H7 (cell line): ENCODE data around the gene FABP6. TPM values are rescaled to one million over a fixed set of nuclear protein-coding genes. Genes with fewer than 3 reads are reported as not detected.
"Not testable (repeated sequence)": the region's sequence is repeated elsewhere in the genome, so short reads cannot be mapped to it uniquely, and the experiment has no call there.

Source experiments
- DNase-seq: peaks from one replicate; pipeline ENCODE4 v3.0.0; 2012
- H3K27me3 ChIP-seq: 2 replicates; pipeline ENCODE4 v1.6.0; 2011; ENCODE audit warnings: mild to moderate bottlenecking, low read length; ENCODE audit not compliant: control insufficient read depth, insufficient read depth
- H3K36me3 ChIP-seq: replicated peaks from 2 replicates; pipeline ENCODE4 v1.5.1; 2011; ENCODE audit warnings: low read length; ENCODE audit not compliant: control insufficient read depth, insufficient read depth
- H3K4me3 ChIP-seq: 2 replicates; pipeline ENCODE4 v1.5.1; 2011; ENCODE audit warnings: low read depth, mild to moderate bottlenecking, control low read depth, low read length, moderate library complexity; ENCODE audit not compliant: insufficient read depth
- total RNA-seq: library from RNA; depleted of rRNA; stranded (reverse); fragments of >200 nt; shearing (Covaris generic); gene quantifications from 2 replicates; pipeline ENCODE4 v1.2.3, GENCODE V29; 2014

The FABP6 gene
- total RNA-seq, 1 experiment from 2014 or later = 1.3 TPM

DNA sequence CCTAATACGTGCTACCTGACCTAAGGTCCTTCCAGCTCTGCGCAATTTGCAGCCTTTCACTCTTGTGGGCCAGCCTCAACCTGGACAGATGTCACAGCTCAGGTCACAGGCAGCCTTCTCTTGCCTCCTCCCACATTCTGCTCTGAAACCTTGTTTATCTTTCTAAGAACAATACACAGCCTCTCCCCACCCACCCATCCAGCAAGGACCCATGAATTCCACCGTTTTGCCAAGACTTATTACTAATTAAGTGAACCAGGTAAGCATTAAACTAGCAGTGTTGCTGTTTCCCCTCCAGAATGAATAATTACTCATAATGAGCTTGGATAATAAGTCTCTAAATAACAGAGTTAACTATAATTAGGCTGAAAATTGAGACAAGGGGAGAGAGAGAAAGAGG lies 11.0 kb downstream of the FABP6 start:
- Histone ChIP-seq H3K36me3 (no peaks in the 10 kb centered on the region), H3K4me3 (no peak overlapping the region), H3K27me3 (no peaks in the 10 kb centered on the region)
- no peak for DNase-seq

DNA sequence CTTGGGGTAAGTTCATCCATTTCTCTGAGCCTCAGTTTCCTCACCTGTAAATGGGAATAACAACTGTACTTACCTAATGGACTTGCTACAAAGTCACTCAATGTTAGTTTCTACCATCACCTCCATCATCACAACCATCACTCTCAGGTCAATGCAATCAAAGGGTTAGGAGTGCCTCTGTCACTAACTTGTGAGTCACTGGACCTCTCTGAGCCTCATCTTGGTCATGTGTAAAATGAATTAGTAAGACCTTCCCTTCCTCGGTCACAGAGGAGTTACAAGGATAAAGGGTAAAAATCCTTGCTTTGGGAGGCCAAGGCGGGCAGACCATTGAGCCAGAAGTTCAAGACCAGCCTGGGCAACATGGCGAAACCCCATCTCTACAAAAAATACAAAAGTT lies 12.8 kb downstream of the FABP6 start:
- H3K27me3 ChIP-seq = no peaks in the 10 kb centered on the region
- no peak overlapping the region for H3K4me3 ChIP-seq
- DNase-seq = no peak
- H3K36me3 ChIP-seq = no peaks in the 10 kb centered on the region

DNA sequence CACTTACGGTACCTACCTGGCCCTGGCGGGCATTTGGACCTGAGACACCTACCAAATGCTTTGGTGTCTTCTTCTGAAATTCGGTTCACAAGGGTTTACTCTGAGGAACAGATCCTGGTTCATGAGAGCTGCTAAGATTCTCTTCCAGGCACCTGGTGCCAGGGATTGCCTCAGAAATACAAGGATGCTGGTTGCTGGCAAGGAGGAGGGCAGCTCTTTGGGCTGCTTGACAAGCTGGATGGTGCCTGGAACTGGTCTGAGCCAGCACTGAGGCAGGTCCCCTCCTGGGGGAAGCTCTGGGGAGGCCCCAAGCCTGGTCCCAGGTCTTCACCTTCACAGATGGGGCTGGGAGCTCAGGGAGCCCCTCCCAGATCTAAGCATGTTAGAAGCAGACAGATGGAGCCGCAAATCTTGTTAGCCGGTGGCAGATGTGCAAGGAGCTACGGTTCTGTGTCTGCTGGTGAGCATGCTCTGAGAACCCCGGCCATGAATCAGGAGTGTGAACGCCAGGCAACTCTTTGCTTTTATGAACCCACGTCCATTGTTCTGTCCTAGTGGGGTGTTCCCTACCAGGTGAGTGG lies 16.3 kb downstream of the FABP6 start:
- DNase-seq = no peak

DNA sequence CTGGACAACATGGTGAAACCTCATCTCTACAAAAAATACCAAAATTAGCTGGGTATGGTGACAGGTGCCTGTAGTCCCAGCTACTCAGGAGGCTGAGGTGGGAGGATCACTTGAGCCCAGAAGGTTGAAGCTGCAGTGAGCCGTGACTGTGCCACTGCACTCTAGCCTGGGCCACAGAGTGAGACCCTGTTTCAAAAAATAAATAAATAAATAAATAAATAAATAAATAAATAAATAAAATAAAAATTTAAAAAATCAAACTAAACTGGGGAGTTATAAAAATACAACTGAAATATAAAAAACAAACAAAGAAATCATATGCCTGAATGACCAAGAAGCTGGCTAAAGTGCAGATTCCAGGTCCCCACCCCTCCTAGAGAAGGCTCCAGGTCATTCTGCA lies 20.3 kb downstream of the FABP6 start:
- H3K36me3 ChIP-seq = peaks cover 14% of the 10 kb centered on the region
- not testable (repeated sequence) for H3K27me3 ChIP-seq, DNase-seq, H3K4me3 ChIP-seq

More for the DNA sequence above, 16.3 kb downstream of the FABP6 start:
- no peaks in the 10 kb centered on the region for H3K27me3 ChIP-seq
- no peak overlapping the region for H3K4me3 ChIP-seq
- no peaks in the 10 kb centered on the region for H3K36me3 ChIP-seq

DNA sequence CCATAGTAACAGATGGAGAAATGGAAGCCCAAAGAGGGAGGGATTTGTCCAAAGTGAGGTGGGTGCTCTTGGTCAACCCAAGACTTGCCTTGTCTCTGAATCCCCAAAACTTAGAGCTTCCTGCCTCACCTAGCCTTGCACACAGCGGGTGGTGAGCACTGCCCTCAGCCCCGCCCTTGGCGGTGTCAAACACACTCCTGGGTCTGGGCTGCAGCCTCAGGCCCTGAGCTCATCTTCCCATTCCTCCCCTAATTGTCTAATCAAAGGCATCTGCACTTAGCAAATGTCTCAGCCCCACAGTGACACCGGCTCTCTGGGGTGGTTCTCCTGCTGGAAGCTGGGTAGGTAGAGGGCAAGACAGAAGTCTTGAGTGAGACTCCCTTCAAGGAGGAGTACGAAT lies 20.9 kb downstream of the FABP6 start:
- Histone ChIP-seq H3K4me3 (no peak overlapping the region), H3K27me3 (no peaks in the 10 kb centered on the region), H3K36me3 (peaks cover 15% of the 10 kb centered on the region)
- peak; percentile 59 for DNase-seq

DNA sequence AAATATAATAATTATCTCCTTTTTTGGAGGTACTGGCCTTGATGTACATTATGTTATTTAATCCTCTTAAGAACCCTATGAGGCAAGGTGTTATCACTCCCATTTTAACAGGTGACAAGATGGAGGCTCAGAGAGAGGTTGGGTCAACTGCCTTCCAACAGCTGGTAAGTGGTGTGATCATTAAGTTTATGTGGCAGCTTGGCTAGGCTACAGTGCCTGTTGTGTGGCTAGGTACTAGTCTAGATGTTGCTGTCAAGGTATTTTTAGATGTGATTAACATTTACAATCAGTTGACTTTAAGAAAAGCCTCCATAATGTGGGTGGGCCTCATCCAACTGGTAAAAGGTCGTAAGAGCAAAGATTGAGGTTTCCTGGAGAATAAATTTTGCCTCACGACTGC lies 21.5 kb downstream of the FABP6 start:
- no peaks in the 10 kb centered on the region for H3K27me3 ChIP-seq
- H3K36me3 ChIP-seq = peaks cover 16% of the 10 kb centered on the region
- no peak overlapping the region for H3K4me3 ChIP-seq
- DNase-seq = no peak

DNA sequence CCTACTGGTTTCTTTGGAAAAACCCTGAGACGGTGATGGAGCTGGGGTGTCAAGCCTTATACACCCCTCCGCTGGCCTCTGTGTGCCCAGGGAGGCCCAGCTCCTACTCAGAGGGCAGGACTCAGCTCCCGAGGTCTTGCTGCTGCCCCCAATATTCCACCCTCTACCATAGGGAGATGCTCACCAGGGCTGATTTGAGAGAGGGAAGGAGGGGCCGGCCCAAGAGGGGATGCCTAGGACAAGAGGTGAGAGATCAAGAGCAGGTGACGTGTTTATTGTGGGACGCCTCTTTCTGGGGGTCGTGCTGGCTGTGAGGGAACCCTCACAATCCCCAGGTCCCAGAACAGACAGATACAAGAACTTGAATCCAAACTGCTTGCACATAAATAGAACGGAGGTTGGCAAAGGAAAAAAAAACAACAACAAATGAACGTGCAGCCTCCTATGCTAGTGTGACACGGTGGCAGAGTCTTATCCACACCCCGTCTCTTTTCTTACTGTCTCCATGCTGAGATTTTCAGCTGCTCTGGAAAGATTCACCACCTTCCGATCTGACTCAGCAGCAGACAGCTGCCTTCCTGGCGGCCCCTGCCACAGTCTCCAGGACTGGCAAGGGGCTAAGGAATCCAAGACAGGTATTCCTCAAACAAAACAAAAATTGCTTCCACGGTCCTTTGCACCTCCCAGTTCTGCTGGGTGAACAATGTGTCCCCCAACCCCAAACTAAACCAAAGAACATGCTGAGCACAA lies 22.3 kb downstream of the FABP6 start:
- no peaks in the 10 kb centered on the region for H3K27me3 ChIP-seq
- H3K4me3 ChIP-seq = no peak overlapping the region
- H3K36me3 ChIP-seq = peaks cover 16% of the 10 kb centered on the region
- no peak for DNase-seq

DNA sequence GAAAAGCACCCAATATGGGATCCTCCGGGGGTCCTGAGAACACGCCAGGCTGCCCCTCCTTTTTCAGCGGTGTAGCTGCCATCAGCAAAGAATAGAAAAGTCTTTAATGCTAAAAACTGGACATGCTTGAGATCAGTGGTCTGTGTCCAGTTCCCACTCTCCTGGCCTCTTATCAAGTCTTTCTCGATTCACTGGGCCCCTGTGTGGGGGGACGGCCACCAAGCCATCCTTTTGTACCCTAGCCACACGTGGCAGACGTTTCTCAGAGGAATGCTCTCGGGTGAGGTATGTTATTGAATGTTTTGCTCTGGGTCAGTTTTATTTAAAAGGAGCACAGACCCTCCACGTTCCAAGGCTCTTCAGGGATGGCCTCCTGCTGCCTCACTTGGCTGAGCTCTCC lies 23.6 kb downstream of the FABP6 start:
- Histone ChIP-seq H3K4me3 (no peak overlapping the region), H3K36me3 (peaks cover 16% of the 10 kb centered on the region), H3K27me3 (no peaks in the 10 kb centered on the region)
- no peak for DNase-seq

DNA sequence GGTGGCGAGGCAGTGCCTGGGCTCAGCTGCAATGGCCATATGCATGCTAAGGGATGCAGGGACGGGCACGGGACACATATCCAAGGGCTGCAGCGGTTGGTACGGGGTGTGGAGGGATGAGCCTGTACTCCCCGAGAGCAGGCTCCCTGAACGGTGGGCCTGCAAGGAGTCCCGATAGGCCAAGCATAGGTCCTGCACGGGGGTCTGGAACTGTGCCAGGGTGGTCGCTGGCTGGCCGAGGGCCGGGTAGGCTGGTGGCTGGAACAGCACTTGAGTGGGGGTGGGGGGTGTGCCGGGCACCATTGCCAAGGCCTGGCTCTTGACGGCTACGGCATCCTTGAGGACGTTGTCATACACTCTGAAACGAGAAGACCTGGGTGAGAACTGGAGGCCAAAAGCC lies 24.1 kb downstream of the FABP6 start:
- no peak for DNase-seq
- Histone ChIP-seq H3K4me3 (no peak overlapping the region), H3K36me3 (peaks cover 16% of the 10 kb centered on the region), H3K27me3 (no peaks in the 10 kb centered on the region)

DNA sequence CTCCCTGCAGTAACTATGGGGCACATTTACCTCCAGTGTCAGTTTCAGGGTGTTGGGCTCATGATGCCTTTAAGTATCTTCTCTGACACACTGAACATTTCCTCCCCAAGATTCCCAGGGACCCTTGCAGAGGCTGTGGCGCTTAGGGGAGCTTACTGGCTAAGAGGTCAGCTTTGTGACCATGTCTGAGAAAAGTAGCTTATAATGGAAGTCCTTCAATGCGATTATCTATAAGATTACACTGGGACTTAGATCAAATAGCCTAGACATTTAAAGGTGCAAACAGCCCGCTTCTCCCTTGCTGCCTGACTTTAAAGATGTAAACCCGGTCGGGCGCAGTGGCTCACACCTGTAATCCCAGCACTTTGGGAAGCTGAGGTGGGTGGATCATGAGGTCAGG lies 25.4 kb downstream of the FABP6 start:
- Histone ChIP-seq H3K36me3 (peaks cover 20% of the 10 kb centered on the region), H3K27me3 (no peaks in the 10 kb centered on the region), H3K4me3 (no peak overlapping the region)
- DNase-seq = no peak

DNA sequence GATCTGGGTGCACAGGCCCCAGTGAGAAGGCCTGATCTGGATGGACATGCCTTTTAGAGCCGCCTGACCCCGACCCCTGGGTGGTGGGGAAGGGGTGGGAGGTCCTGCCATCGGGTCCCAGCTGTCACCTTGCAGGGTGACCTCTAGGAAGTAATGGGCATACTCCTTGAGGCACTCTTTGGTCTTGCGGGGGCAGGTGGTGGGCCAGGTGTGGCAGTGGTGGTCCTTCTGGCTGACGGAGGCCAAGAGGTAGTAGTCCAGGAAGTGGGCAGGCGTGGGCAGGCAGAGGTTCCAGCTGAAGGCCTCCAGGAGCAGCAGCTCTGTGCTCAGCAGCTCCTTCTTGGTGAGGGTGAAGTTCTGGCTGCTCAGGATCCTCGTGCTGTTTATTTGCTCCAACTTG lies 30.0 kb downstream of the FABP6 start:
- no peak for DNase-seq
- Histone ChIP-seq H3K36me3 (peaks cover 8% of the 10 kb centered on the region), H3K27me3 (no peaks in the 10 kb centered on the region), H3K4me3 (no peak overlapping the region)

DNA sequence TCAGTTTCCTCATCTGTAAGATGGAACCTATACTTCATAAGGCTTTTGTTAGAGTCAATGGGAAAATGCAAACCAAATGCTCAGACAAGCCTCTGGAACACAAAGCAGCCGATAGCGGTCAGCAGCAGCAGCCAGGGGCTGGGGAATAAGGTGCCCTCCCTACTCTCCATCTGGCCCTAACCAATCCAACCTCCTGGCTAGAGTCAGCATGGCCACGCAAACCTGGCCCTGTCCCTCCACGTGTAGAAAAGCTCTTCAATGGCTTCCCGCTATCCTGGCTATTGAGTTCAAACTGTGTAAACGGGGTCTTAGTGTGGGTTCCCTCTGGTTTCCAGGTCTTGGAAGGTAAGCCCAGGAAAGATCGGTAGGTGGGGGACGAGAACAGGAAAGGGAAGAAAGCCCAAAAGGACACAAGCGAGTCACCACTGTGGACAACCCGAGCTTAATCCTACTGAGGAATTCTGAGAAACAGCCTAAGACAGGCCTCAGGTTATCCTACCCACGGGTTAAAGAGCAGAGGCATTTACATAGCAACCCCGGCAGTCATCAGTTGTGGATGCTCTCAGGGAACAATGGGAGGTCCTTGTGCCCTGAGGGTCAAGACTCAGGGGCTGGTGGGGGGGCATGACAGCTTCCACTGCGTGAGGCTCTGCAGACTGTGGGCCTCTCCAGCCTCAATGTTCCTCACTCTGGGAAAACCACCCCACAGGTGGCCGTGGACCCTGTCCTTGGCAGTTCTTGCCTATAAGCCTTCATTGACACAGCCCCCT lies 30.9 kb downstream of the FABP6 start:
- no peak overlapping the region for H3K4me3 ChIP-seq
- peaks cover 5% of the 10 kb centered on the region for H3K36me3 ChIP-seq
- DNase-seq = peak; percentile 58
- no peaks in the 10 kb centered on the region for H3K27me3 ChIP-seq

DNA sequence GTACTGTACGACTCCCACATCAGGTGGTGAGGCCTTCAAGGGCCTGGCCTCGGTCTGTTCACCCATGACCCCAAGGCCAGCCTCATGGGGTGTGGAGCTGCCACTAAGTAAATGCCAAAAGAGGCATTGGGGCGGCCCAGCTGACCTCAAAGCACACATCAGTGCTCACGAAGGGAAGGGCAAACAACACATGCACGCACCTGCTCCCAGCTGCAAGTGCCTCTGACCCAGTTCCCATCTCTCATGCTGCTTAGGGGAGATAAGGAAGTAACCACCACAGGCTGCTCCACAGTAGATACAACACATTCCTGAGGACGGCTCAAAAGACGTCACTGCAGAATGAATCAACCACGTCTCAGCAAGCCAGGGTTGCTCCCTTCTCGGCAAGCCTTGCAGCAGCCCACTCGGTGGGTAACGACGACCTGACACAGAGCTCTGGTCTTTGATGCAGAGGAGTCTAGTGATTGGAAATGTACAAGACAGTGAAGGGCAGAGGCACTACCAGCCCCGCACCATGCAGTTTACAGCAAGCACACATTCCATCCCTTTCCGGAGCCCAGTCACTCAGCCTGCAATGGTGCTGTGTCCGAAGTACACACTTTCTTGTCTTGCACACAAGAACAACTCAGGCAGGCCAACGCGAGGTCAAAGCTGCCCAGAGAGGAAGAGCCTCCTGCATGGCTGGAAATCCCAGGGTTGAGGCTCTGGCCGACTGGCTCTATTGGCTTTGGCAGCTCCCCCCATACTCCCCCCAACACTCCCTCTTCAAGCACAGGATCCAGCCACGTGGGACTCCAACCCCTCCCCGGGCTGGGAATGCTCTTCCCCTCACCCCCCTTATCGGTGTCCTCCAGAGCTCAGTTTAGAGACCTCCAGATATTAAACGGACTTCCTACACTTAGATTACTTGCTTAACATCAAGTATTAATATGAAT lies 31.8 kb downstream of the FABP6 start:
- H3K27me3 ChIP-seq = no peaks in the 10 kb centered on the region
- DNase-seq = no peak
- peaks cover 3% of the 10 kb centered on the region for H3K36me3 ChIP-seq
- H3K4me3 ChIP-seq = no peak overlapping the region
